Measurements from ENCODE around the gene NHEJ1. TPM values are rescaled to one million over a fixed set of nuclear protein-coding genes. Genes with fewer than 3 reads are reported as not detected.
"Not testable (repeated sequence)": the region's sequence is repeated elsewhere in the genome, so short reads cannot be mapped to it uniquely, and the experiment has no call there.

NHEJ1 gene
- 13.7 TPM for total RNA-seq

- Histone ChIP-seq H3K4me1 (ENCODE audit: insufficient read depth, low read length) (peaks cover 13% of the 10 kb centered on the region), H3K9me3 (ENCODE audit: low read depth, low read length) (no peaks in the 10 kb centered on the region), H3K4me3 (ENCODE audit: low read length) (peak within 1 kb of the TSS; percentile 63), H3K27me3 (ENCODE audit: insufficient read depth, low read length) (no peaks in the 10 kb centered on the region)
Measured at GRCh38 chr2:219160186-219161017, at the start of gene NHEJ1. TSS of gene NHEJ1 (minus strand) at chr2:219160815. CDS start at chr2:219158362, 2,453 bp downstream.

- peaks cover 45% of the 10 kb centered on the region for H3K4me1 ChIP-seq (ENCODE audit: insufficient read depth, low read length)
Measured at GRCh38 chr2:219209236-219210195, 48.9 kb upstream of the NHEJ1 start.

GRCh38 chr2:219207884-219208740 lies 47.5 kb upstream of the NHEJ1 start:
- Histone ChIP-seq H3K9me3 (ENCODE audit: low read depth, low read length) (no peaks in the 10 kb centered on the region), H3K27me3 (ENCODE audit: insufficient read depth, low read length) (no peaks in the 10 kb centered on the region), H3K4me1 (ENCODE audit: insufficient read depth, low read length) (peaks cover 45% of the 10 kb centered on the region), H3K4me3 (ENCODE audit: low read length) (no peak overlapping the region)

More at GRCh38 chr2:219209236-219210195, 48.9 kb upstream of the NHEJ1 start:
- H3K27me3 ChIP-seq (ENCODE audit: insufficient read depth, low read length): no peaks in the 10 kb centered on the region
- H3K4me3 ChIP-seq (ENCODE audit: low read length): no peak overlapping the region
- H3K9me3 ChIP-seq (ENCODE audit: low read depth, low read length): no peaks in the 10 kb centered on the region

- H3K4me1 ChIP-seq (ENCODE audit: insufficient read depth, low read length): peaks cover 45% of the 10 kb centered on the region
Measured at GRCh38 chr2:219207134-219207883, 46.7 kb upstream of the NHEJ1 start.

GRCh38 chr2:219206328-219207133 lies 45.9 kb upstream of the NHEJ1 start, which contains the start of gene ZFAND2B:
TSS of gene ZFAND2B (plus strand) at chr2:219206782. CDS start at chr2:219206988, 206 bp downstream.
- peaks cover 45% of the 10 kb centered on the region for H3K4me1 ChIP-seq (ENCODE audit: insufficient read depth, low read length)
- H3K4me3 ChIP-seq (ENCODE audit: low read length): peak within 1 kb of the TSS; percentile 61
- no peaks in the 10 kb centered on the region for H3K9me3 ChIP-seq (ENCODE audit: low read depth, low read length)
- no peaks in the 10 kb centered on the region for H3K27me3 ChIP-seq (ENCODE audit: insufficient read depth, low read length)

More at GRCh38 chr2:219207134-219207883, 46.7 kb upstream of the NHEJ1 start:
- Histone ChIP-seq H3K4me3 (ENCODE audit: low read length) (peak overlapping the region; percentile 61), H3K9me3 (ENCODE audit: low read depth, low read length) (no peaks in the 10 kb centered on the region), H3K27me3 (ENCODE audit: insufficient read depth, low read length) (no peaks in the 10 kb centered on the region)

GRCh38 chr2:219205981-219206327 lies 45.3 kb upstream of the NHEJ1 start:
- Histone ChIP-seq H3K27me3 (ENCODE audit: insufficient read depth, low read length) (no peaks in the 10 kb centered on the region), H3K4me3 (ENCODE audit: low read length) (peak overlapping the region; percentile 61), H3K9me3 (ENCODE audit: low read depth, low read length) (no peaks in the 10 kb centered on the region), H3K4me1 (ENCODE audit: insufficient read depth, low read length) (peaks cover 40% of the 10 kb centered on the region)

- H3K4me3 ChIP-seq (ENCODE audit: low read length): no peak overlapping the region
- peaks cover 36% of the 10 kb centered on the region for H3K4me1 ChIP-seq (ENCODE audit: insufficient read depth, low read length)
- no peaks in the 10 kb centered on the region for H3K9me3 ChIP-seq (ENCODE audit: low read depth, low read length)
- no peaks in the 10 kb centered on the region for H3K27me3 ChIP-seq (ENCODE audit: insufficient read depth, low read length)
Measured at GRCh38 chr2:219205165-219205538, 44.5 kb upstream of the NHEJ1 start.

GRCh38 chr2:219204425-219205164 lies 44.0 kb upstream of the NHEJ1 start:
- Histone ChIP-seq H3K9me3 (ENCODE audit: low read depth, low read length) (no peaks in the 10 kb centered on the region), H3K27me3 (ENCODE audit: insufficient read depth, low read length) (no peaks in the 10 kb centered on the region), H3K4me1 (ENCODE audit: insufficient read depth, low read length) (peaks cover 30% of the 10 kb centered on the region), H3K4me3 (ENCODE audit: low read length) (no peak overlapping the region)

- not testable (repeated sequence) for H3K27me3 ChIP-seq (ENCODE audit: insufficient read depth, low read length); H3K4me3 ChIP-seq (ENCODE audit: low read length); H3K4me1 ChIP-seq (ENCODE audit: insufficient read depth, low read length); H3K9me3 ChIP-seq (ENCODE audit: low read depth, low read length)
Measured at GRCh38 chr2:219201331-219201730, 40.7 kb upstream of the NHEJ1 start.

GRCh38 chr2:219200502-219201326 lies 40.1 kb upstream of the NHEJ1 start:
- not testable (repeated sequence) for H3K27me3 ChIP-seq (ENCODE audit: insufficient read depth, low read length); H3K4me1 ChIP-seq (ENCODE audit: insufficient read depth, low read length); H3K4me3 ChIP-seq (ENCODE audit: low read length); H3K9me3 ChIP-seq (ENCODE audit: low read depth, low read length)

GRCh38 chr2:219199470-219200211 lies 39.0 kb upstream of the NHEJ1 start:
- H3K9me3 ChIP-seq (ENCODE audit: low read depth, low read length): no peaks in the 10 kb centered on the region
- H3K4me3 ChIP-seq (ENCODE audit: low read length): no peak overlapping the region
- H3K27me3 ChIP-seq (ENCODE audit: insufficient read depth, low read length): no peaks in the 10 kb centered on the region
- H3K4me1 ChIP-seq (ENCODE audit: insufficient read depth, low read length): no peaks in the 10 kb centered on the region

- Histone ChIP-seq H3K9me3 (ENCODE audit: low read depth, low read length) (no peaks in the 10 kb centered on the region), H3K27me3 (ENCODE audit: insufficient read depth, low read length) (no peaks in the 10 kb centered on the region)
Measured at GRCh38 chr2:219198974-219199373, 38.4 kb upstream of the NHEJ1 start.

More at GRCh38 chr2:219198974-219199373, 38.4 kb upstream of the NHEJ1 start:
- Histone ChIP-seq H3K4me1 (ENCODE audit: insufficient read depth, low read length) (no peaks in the 10 kb centered on the region), H3K4me3 (ENCODE audit: low read length) (no peak overlapping the region)

Measured in mononuclear cell (primary cell).